ENCODE data around the gene ZNF175. TPM values are rescaled to one million over a fixed set of nuclear protein-coding genes. Genes with fewer than 3 reads are reported as not detected.

Gene ZNF175
- total RNA-seq, 2 donors from 2014 or later = 4.3 to 9.0 TPM

DNA sequence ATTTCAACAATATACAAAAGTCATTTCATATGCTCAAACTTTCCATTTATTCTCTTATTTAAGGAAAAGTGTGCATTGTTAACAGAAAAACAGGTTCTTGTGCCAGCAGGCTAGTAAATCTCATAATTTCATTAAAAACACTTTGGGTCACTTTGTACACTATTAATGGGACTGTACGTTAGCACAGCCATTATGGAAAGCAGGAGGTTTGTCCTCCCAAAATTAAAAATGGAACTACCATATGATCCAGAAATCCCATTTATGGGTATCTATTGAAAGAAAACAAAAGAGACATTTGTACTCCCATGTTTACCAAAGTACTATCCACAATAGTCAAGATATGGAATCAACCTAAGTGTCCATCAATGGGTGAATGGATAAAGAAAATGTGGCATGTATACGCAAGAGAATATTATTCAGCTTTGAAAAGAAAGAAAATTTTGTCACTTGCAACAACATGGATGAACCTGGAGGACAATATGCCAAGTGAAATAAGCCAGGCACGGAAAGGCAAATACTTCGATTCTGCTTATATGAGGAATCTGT is 31.2 kb upstream of the ZNF175 start:
- H3K27ac ChIP-seq = no peak overlapping the region
- no peak overlapping the region for H3K4me3 ChIP-seq
- no peaks in the 10 kb centered on the region for H3K27me3 ChIP-seq (replicated peaks; ENCODE audit: insufficient read depth)
- WGBS = 73% methylated on average over 4 of the region's 4 CpGs
- H3K4me1 ChIP-seq (replicated peaks) = no peaks in the 10 kb centered on the region
- no peaks in the 10 kb centered on the region for H3K36me3 ChIP-seq
- intact Hi-C loops (cut with DNase I) = no loop called here
- no peak for DNase-seq (ENCODE audit: low spot score)
- no peaks in the 10 kb centered on the region for H3K9me3 ChIP-seq
- TF ChIP-seq POLR2A (IDR thresholded peaks at IDR 0.05) (no peak), CTCF (IDR thresholded peaks at IDR 0.05) (no peak), POLR2AphosphoS5 (IDR thresholded peaks at IDR 0.05) (no peak)

GRCh38 chr19:51541458-51542357 is 29.4 kb upstream of the ZNF175 start:
- intact Hi-C loops (cut with DNase I) = no loop called here
- no peaks in the 10 kb centered on the region for H3K9me3 ChIP-seq
- no peak overlapping the region for H3K27ac ChIP-seq
- no peaks in the 10 kb centered on the region for H3K36me3 ChIP-seq
- no peaks in the 10 kb centered on the region for H3K4me1 ChIP-seq (replicated peaks)
- H3K27me3 ChIP-seq (replicated peaks; ENCODE audit: insufficient read depth) = no peaks in the 10 kb centered on the region
- WGBS = 51% methylated on average over 10 of the region's 10 CpGs
- no peak for DNase-seq (ENCODE audit: low spot score)
- TF ChIP-seq POLR2A (IDR thresholded peaks at IDR 0.05) (no peak), CTCF (IDR thresholded peaks at IDR 0.05) (no peak), POLR2AphosphoS5 (IDR thresholded peaks at IDR 0.05) (no peak)
- no peak overlapping the region for H3K4me3 ChIP-seq

DNA sequence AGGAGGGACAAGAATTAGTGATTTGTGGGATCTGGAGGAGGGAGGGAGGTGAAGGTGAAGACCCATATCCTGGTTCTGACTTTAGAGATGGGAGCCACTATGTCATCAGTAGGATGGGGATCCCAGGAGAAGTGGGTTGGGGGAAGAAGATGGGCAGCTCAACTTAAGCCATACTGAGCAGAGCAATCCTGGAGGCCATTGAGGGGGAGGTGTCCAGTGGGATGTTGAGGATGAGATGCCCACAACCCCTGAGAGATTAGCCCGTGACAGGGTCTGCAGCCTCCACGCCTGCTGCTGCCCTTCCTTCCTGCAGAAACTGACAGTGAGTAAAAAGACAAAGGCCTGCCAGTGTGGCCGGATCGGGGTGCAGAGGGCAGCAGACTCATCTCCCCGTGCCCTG is 28.4 kb upstream of the ZNF175 start:
- H3K4me3 ChIP-seq = no peak overlapping the region
- DNase-seq (ENCODE audit: low spot score) = no peak
- no peak overlapping the region for H3K27ac ChIP-seq
- H3K4me1 ChIP-seq (replicated peaks) = no peaks in the 10 kb centered on the region
- H3K27me3 ChIP-seq (replicated peaks; ENCODE audit: insufficient read depth) = no peaks in the 10 kb centered on the region
- WGBS = 75% methylated on average over 5 of the region's 5 CpGs
- no peaks in the 10 kb centered on the region for H3K9me3 ChIP-seq
- intact Hi-C loops (cut with DNase I) = no loop called here
- TF ChIP-seq POLR2A (IDR thresholded peaks at IDR 0.05) (no peak), POLR2AphosphoS5 (IDR thresholded peaks at IDR 0.05) (no peak), CTCF (IDR thresholded peaks at IDR 0.05) (no peak)
- H3K36me3 ChIP-seq = no peaks in the 10 kb centered on the region

DNA sequence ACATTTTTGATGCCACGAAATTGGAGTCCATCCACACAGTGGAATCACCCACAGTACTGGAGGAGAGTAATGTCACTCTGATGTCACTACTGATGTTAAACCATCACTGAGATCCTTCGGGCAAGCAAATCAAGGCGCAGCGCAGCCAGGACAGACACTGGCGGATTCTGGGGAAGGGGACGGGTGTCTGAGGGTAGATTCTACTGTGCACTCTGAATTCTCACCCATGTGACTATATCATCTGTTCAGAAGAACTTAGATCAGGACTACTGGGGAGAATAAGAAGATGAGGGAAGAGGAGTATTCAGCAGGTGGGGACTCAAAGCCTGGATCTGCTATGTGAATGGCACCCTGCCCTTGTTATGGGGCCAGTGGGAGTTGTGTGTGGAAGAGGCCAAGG is 27.0 kb upstream of the ZNF175 start:
- H3K4me1 ChIP-seq (replicated peaks) = no peaks in the 10 kb centered on the region
- DNase-seq (ENCODE audit: low spot score) = no peak
- H3K36me3 ChIP-seq = no peaks in the 10 kb centered on the region
- no peak for TF ChIP-seq POLR2A (IDR thresholded peaks at IDR 0.05)
- no peak for TF ChIP-seq POLR2AphosphoS5 (IDR thresholded peaks at IDR 0.05)
- TF ChIP-seq CTCF (IDR thresholded peaks at IDR 0.05) = no peak
- H3K27me3 ChIP-seq (replicated peaks; ENCODE audit: insufficient read depth) = no peaks in the 10 kb centered on the region
- intact Hi-C loops (cut with DNase I) = no loop called here
- H3K4me3 ChIP-seq = no peak overlapping the region
- H3K9me3 ChIP-seq = no peaks in the 10 kb centered on the region
- WGBS = 83% methylated on average over 6 of the region's 6 CpGs
- no peak overlapping the region for H3K27ac ChIP-seq

All from prostate gland (tissue), 2 donors.